Sigmoid colon (tissue), 7 donors: Measurements from ENCODE around the gene NBEAL2. TPM values are rescaled to one million over a fixed set of nuclear protein-coding genes. Genes with fewer than 3 reads are reported as not detected.
"Not testable (repeated sequence)": the region's sequence is repeated elsewhere in the genome, so short reads cannot be mapped to it uniquely, and the experiment has no call there.

Source experiments
- DNase-seq: peaks from one replicate; pipeline ENCODE4 v3.0.0-alpha.2; 2019
- H3K27ac ChIP-seq, 4 donors: fragments of 200-600 bp; sonication (generic); one replicate each; pipeline ENCODE4 v1.5.1; 2016 to 2019; ENCODE audit warnings: mild to moderate bottlenecking in 1 of 4
- H3K27me3 ChIP-seq, 3 donors: fragments of 200-600 bp; sonication (generic); one replicate each; pipeline ENCODE4 v1.5.1; 2019; ENCODE audit warnings: mild to moderate bottlenecking in 1 of 3
- H3K36me3 ChIP-seq, 4 donors: fragments of 200-600 bp; sonication (generic); one replicate each; pipeline ENCODE4 v1.5.1; 2016 to 2019
- H3K4me1 ChIP-seq, 4 donors: fragments of 200-600 bp; sonication (generic); one replicate each; pipeline ENCODE4 v1.5.1; 2017 to 2019
- H3K4me3 ChIP-seq, 4 donors: fragments of 200-600 bp; sonication (generic); one replicate each; pipeline ENCODE4 v1.5.1; 2017 to 2019; ENCODE audit warnings: mild to moderate bottlenecking in 2 of 4, moderate library complexity in 1 of 4
- H3K9me3 ChIP-seq, 4 donors: fragments of 200-600 bp in 3 of 4; sonication (generic) in 3 of 4; one replicate each; pipeline versions ENCODE4 v1.5.1 to v1.6.1; 2013 to 2019
- CTCF ChIP-seq, 4 experiments: fragments of 450-650 bp in 3 of 4; fragments of 200-600 bp in 1 of 4; IDR thresholded peaks; one replicate each; pipeline ENCODE4 v1.5.1; 2016 to 2019; ENCODE audit warnings: antibody characterized with exemption in 4 of 4, mild to moderate bottlenecking in 3 of 4, moderate library complexity in 2 of 4
- EP300 ChIP-seq, 4 donors: sonication (generic); formaldehyde crosslinking; IDR thresholded peaks; one replicate each; pipeline ENCODE4 v1.6.1; 2017; ENCODE audit warnings: antibody characterized with exemption in 4 of 4
- POLR2A ChIP-seq, 2 donors: fragments of 450-650 bp; IDR thresholded peaks; one replicate each; pipeline ENCODE4 v1.6.1; 2016; ENCODE audit warnings: antibody characterized with exemption in 2 of 2, mild to moderate bottlenecking in 2 of 2, moderate library complexity in 2 of 2
- POLR2AphosphoS5 ChIP-seq, 4 donors: sonication (generic); formaldehyde crosslinking; IDR thresholded peaks; one replicate each; pipeline ENCODE4 v1.6.1; 2017; ENCODE audit warnings: antibody characterized with exemption in 4 of 4
- WGBS, 2 donors: extraction: QIAGEN DNeasy Blood & Tissue Kit; methylation state at CpG; one replicate each; pipeline ENCODE4 v1.1.7; 2013; 5-methylcytosine and 5-hydroxymethylcytosine counted together
- intact Hi-C: fragments of 100-400 bp; cut with DNase I; formaldehyde crosslinking; loops from one replicate; pipeline ENCODE4 v1.15.1; 2023
- polyA plus RNA-seq, 3 donors: library from polyadenylated mRNA; stranded (reverse); fragments of 200-250 nt; gene quantifications; one replicate each; pipeline ENCODE4 v1.2.3, GENCODE V29; 2013
- total RNA-seq, 4 donors: library from RNA; depleted of rRNA; stranded (reverse); fragments of >200 nt; gene quantifications; one replicate each; pipeline ENCODE4 v1.1.0, GENCODE V29; 2016
- donor health status: healthy with polysubstance abuse.
- donor health status: Bipolar disorder and iron deficiency.
- donor health status: healthy.

Gene NBEAL2
- total and polyA plus RNA-seq, 7 donors: 7.8 to 88.0 (median 12.5) TPM

GRCh38 chr3:47028146-47028545 is 48.7 kb downstream of the NBEAL2 start:
- Histone ChIP-seq H3K27me3 (no peaks in the 10 kb centered on the region), H3K4me3 (no peak overlapping the region), H3K9me3 (no peaks in the 10 kb centered on the region), H3K36me3 (peaks cover 0 to 14% (median 0%) of the 10 kb centered on the region in 4 donors), H3K27ac (no peak overlapping the region), H3K4me1 (peaks cover 0 to 14% (median 5%) of the 10 kb centered on the region in 4 donors)
- DNase-seq: no peak
- 90 to 95% methylated on average over 3 of the region's 3 CpGs for WGBS, 2 donors
- TF ChIP-seq EP300 (IDR thresholded peaks at IDR 0.05) (no peak), CTCF (IDR thresholded peaks at IDR 0.05) (no peak), POLR2A (IDR thresholded peaks at IDR 0.05) (no peak), POLR2AphosphoS5 (IDR thresholded peaks at IDR 0.05) (no peak)
- intact Hi-C loops: no loop called here

GRCh38 chr3:47028667-47029066 is 49.2 kb downstream of the NBEAL2 start:
- intact Hi-C loops: no loop called here
- peaks cover 0 to 14% (median 3%) of the 10 kb centered on the region in 4 donors for H3K4me1 ChIP-seq
- TF ChIP-seq CTCF (IDR thresholded peaks at IDR 0.05) (no peak), POLR2AphosphoS5 (IDR thresholded peaks at IDR 0.05) (no peak), EP300 (IDR thresholded peaks at IDR 0.05) (no peak), POLR2A (IDR thresholded peaks at IDR 0.05) (no peak)
- H3K9me3 ChIP-seq: no peaks in the 10 kb centered on the region
- peaks cover 0 to 14% (median 0%) of the 10 kb centered on the region in 4 donors for H3K36me3 ChIP-seq
- no peaks in the 10 kb centered on the region for H3K27me3 ChIP-seq
- H3K27ac ChIP-seq: no peak overlapping the region
- DNase-seq: no peak
- no peak overlapping the region for H3K4me3 ChIP-seq
- WGBS, 2 donors: 96 to 97% methylated on average over 1 of the region's 1 CpG

- intact Hi-C loops, H3K4me3 ChIP-seq, H3K9me3 ChIP-seq, H3K27me3 ChIP-seq, DNase-seq: not testable (repeated sequence)
- Histone ChIP-seq H3K4me1 (peaks cover 0 to 11% (median 3%) of the 10 kb centered on the region in 4 donors), H3K27ac (peak overlapping the region in 2 of 4 donors; percentile 18 to 24), H3K36me3 (peaks cover 0 to 34% (median 11%) of the 10 kb centered on the region in 4 donors)
- WGBS, 2 donors: 65 to 91% methylated on average over 4 of the region's 4 CpGs
These were observed 51.6 kb downstream of the NBEAL2 start for GRCh38 chr3:47031041-47031440.

GRCh38 chr3:47034868-47035489 is 55.5 kb downstream of the NBEAL2 start:
- 17 to 64% methylated on average over 2 of the region's 2 CpGs for WGBS, 2 donors
- Histone ChIP-seq H3K36me3 (peaks cover 7 to 57% (median 33%) of the 10 kb centered on the region in 4 donors), H3K4me3 (no peak overlapping the region), H3K9me3 (no peaks in the 10 kb centered on the region), H3K27ac (no peak overlapping the region), H3K4me1 (peaks cover 0 to 11% (median 3%) of the 10 kb centered on the region in 4 donors), H3K27me3 (no peaks in the 10 kb centered on the region)
- no peak for DNase-seq
- intact Hi-C loops: no loop called here
- TF ChIP-seq POLR2AphosphoS5 (IDR thresholded peaks at IDR 0.05): no peak
- no peak for TF ChIP-seq EP300 (IDR thresholded peaks at IDR 0.05)
- TF ChIP-seq POLR2A (IDR thresholded peaks at IDR 0.05): no peak
- TF ChIP-seq CTCF (IDR thresholded peaks at IDR 0.05): no peak

GRCh38 chr3:47035645-47036044 is 56.2 kb downstream of the NBEAL2 start:
- no peak for DNase-seq
- TF ChIP-seq CTCF (IDR thresholded peaks at IDR 0.05) (no peak), POLR2AphosphoS5 (IDR thresholded peaks at IDR 0.05) (no peak), EP300 (IDR thresholded peaks at IDR 0.05) (no peak), POLR2A (IDR thresholded peaks at IDR 0.05) (no peak)
- H3K36me3 ChIP-seq: peaks cover 7 to 64% (median 40%) of the 10 kb centered on the region in 4 donors
- 16 to 65% methylated on average over 2 of the region's 2 CpGs for WGBS, 2 donors
- H3K27me3 ChIP-seq: no peaks in the 10 kb centered on the region
- no peak overlapping the region for H3K4me3 ChIP-seq
- H3K27ac ChIP-seq: no peak overlapping the region
- H3K9me3 ChIP-seq: no peaks in the 10 kb centered on the region
- peaks cover 0 to 6% (median 2%) of the 10 kb centered on the region in 4 donors for H3K4me1 ChIP-seq
- intact Hi-C loops: no loop called here
